Stimulated activated CD4-positive, alpha-beta T cell treated with anti-CD3 and anti-CD28 coated beads, TNF-alpha, amount 100 ng/mL, for 1 hour (primary cell): ENCODE results near the gene BFSP2.
A peak's percentile ranks its signal among the peaks of the same experiment; 100 is the strongest.
"Not testable (repeated sequence)": the region's sequence is repeated elsewhere in the genome, so short reads cannot be mapped to it uniquely, and the experiment has no call there.

Experiments used
- DNase-seq, 3 donors: peaks; one replicate each; pipeline ENCODE4 v3.0.0-alpha.2; 2020; ENCODE audit warnings: low read depth in 3 of 3, low spot score in 1 of 3

Gene BFSP2

GRCh38 chr3:133477487-133477886 lies 77.6 kb downstream of the BFSP2 start:
- no peak for DNase-seq

DNA sequence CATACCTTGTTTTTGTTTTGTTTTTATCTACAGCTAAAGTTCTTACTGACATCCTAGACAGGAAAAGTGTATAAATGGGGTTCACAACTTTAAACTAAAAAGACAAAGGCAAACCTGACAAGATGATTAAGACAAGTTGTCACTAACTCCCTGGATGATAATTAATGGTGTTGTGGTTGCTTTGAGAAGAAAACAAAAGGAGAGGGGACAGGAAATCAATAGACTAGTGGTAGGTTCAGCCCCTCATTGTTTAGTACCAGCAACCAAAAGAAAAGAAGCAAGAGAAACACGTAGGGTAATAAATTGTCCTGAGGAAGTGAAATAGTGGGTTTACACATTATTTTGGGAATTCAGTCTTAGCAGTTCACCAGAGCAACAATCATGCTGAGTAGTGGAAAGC lies 78.8 kb downstream of the BFSP2 start:
- no peak for DNase-seq

- no peak for DNase-seq
Observed at GRCh38 chr3:133479401-133479800, 79.5 kb downstream of the BFSP2 start.

GRCh38 chr3:133479895-133480669 lies 80.2 kb downstream of the BFSP2 start:
- DNase-seq, result no peak

DNA sequence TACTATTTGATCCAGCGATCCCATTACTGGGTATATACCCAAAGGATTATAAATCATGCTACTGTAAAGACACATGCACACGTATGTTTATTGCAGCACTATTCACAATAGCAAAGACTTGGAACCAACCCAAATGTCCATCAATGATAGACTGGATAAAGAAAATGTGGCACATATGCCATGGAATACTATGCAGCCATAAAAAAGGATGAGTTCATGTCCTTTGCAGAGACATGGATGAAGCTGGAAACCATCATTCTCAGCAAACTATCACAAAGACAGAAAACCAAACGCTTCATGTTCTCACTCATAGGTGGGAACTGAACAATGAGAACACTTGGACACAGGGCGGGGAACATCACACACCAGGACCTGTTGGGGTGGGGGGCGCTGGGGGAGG lies 82.6 kb downstream of the BFSP2 start:
- DNase-seq, result not testable (repeated sequence)

DNA sequence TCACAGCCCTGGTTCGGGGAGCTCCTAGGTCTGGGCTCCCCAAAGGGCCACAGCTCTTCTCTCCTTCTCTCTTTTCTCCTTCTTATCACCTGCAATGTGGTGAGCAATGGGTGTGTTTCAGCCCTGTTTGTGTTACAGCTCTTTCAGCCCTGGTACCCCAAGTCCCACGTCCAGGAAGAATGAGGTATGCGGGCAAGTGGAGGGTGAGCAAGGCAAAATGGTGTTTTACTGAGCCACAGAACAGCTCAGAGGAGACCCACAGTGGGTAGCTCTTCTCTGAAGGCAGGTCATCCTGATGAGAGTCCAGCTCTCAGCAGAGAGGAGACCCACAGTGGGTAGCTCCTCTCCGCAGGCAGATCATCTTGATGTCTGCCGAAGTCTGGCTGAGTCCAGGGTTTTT lies 86.8 kb downstream of the BFSP2 start:
- no peak for DNase-seq

DNA sequence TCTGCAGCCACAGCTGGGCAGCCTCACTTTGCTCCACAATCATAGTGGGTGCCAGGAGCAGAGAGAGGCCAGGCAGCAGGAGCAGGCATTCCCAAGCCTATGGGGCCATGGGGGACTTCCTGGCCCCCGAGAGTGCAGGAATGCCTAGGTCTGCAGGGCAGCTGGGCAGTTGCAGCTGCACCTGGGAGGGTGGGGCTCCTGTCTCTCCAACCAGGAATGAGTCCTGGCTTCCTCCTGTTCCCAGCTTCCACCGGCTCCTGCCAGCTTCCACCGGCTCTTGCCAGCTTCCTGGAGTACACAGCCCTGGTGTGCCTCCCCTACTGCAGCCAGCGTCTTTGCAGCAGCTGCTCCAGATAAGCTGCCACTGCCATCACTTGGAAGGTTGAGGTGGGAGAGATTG lies 87.3 kb downstream of the BFSP2 start:
- DNase-seq, result no peak

DNA sequence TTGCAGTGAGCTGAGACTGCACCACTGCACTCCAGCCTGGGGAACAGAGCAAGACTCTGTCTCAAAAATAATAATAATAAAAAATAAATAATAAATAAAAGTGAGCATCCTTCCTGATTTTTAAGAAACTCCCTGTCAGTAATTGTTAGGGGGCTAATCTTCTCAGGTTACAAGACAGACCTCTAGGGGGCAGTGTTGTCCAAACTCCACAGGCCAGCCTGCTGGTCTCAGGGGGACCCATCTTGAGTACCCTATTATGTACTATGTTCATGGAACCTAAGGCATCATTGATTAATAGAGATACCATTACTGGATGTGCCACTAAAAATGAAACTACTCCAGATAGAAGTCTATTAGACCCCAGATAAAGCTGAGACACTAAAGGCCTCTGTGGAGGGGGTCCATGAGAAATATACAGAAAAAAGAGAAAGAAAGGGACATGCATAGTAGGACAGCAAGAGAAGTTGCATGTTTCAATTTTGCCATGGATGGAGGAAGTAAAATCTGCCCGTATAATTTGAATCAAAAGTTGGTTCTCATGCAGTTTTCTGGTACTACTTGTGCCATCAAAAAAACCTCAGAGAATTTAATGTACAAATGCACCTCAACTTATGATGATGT lies 88.2 kb downstream of the BFSP2 start:
- DNase-seq, result peak; percentile 18 to 35 (median 25)

GRCh38 chr3:133488785-133489367 lies 89.0 kb downstream of the BFSP2 start:
- no peak for DNase-seq

DNA sequence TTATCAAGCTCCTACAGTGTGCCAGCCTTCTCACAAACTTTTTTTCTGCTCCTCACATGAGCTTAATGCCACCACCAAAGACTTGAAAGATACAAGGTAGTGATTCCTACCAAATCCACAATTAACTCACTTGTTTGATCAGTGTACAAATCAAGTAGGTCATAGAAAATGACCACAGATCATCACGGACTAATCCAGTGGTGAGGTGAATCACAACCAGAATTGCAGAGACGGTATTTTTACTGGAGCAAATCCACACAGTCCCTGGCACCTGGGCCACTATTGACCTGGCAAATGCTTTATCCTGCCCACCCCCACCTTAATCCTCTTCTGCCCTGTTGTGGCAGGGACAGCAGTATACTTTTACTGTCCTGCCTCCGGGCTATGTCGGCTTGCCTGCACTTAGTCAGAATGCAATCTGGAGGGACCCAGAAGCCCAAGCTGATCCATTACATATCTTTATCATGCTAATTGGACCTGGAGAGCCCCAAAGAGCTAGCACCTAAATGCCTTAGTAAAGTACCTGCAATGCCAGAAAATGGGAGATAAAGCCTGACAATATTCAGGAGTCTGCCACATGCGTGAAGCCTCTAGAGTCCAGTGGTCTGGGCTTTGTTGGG lies 89.7 kb downstream of the BFSP2 start:
- DNase-seq, result no peak

DNA sequence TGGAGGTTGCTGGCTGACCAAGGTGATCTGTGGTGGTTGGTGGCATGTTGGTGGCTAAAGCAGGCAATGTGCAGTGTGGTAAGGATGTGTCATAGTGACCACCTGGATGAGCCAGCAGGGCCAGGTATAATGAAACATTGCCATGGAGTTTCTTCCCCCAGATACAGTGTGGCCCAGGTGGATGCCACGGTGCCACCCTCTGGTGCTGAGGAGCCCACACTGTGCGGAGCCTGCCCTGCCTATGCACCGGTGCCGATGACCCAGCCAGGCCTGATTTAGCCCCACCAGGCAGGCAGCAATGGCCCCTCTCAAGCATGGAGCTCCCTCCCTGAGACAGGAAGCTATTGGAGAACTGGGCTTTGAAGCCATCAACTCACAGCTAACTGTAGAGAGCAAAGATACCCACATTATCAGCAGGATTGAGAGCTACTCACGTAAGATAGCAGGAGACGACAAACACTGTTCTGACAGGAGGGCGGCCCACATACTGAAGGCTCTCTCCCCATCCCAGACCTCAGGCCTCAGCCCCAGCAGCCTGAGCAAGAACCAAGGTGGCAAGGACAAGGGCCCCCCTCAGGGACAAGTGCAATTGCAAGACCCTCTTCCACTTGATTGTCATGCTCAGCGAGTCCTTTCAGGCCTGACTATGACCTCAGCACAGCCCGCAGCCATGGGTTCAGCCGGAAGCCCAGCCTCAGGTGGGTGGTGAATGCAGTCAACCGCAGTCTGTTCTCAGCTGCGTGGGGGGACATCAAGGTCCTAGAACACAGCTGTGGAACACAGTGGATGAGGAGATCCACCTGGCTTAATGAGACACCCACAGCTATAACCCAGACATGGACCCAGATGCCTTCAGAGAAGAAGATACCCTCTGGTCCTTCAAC lies 90.9 kb downstream of the BFSP2 start:
- DNase-seq, result peak in 2 of 3 donors; percentile 19 to 41

GRCh38 chr3:133491481-133492059 lies 91.7 kb downstream of the BFSP2 start:
- no peak for DNase-seq

DNA sequence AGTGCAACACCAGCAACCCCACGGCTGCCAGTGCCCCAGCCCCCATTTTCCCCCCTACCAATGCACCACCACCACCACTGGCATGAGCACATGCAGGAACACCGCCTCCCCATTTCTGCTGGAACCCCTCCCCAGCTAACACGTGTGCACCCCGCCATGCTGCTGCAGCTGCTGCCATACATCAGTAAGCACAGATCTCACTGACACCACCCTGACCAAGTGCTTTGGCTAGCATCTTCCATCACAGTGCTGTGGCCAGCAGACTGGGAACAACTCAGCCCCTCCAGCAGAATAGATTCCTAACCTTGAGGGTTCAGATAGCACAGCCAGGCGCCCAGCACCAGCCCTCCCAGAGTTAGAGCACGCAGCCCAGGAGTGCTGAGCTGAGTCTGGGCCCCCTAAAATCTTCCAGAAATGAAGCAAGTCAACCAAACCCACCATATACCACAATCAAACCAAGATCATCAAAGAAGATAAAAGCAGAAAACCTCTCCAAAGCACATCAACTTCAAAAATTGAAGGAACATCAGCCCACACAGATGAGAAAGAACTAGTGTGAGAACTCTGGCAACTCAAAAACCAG lies 92.4 kb downstream of the BFSP2 start:
- DNase-seq, result no peak

- DNase-seq, result no peak
Observed at GRCh38 chr3:133494469-133494868, 94.6 kb downstream of the BFSP2 start.

GRCh38 chr3:133502542-133502941 lies 102.7 kb downstream of the BFSP2 start:
- not testable (repeated sequence) for DNase-seq

- no peak for DNase-seq
Observed at GRCh38 chr3:133503409-133503808, 103.6 kb downstream of the BFSP2 start.

GRCh38 chr3:133504736-133505135 lies 104.9 kb downstream of the BFSP2 start:
- no peak for DNase-seq

GRCh38 chr3:133505813-133506212 lies 106.0 kb downstream of the BFSP2 start:
- no peak for DNase-seq

DNA sequence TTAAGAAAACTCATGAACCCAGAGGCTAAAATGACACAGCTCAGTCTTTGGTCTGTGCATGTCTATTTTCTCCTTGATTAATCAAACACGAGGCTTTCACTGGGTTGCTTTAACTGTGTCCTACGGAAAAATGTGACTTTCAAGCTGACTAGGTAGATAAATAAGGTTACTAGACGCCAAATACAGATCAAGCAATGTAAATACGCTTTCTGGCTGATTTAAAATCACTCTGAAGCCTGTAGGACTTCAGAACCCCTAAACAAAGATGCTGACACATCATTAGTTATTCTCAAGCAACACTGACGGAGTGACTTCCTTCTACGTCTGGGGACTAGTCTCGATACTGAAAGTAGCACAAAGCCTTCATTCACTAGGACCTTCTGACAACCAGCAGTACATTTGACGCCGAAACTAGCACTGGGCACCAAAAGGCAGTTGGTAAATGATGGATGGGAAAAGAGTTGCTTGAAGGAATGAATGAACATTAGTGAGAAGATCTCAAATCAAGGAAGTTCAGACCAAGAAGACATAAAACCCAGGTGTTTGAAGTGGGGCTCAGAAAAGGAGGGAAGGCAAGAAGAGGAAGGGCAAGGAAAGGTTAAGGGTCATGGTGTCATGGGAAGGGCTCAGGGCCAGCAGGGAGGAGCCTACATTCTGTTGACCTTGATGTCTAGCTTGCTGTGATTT lies 106.5 kb downstream of the BFSP2 start:
- no peak for DNase-seq

DNA sequence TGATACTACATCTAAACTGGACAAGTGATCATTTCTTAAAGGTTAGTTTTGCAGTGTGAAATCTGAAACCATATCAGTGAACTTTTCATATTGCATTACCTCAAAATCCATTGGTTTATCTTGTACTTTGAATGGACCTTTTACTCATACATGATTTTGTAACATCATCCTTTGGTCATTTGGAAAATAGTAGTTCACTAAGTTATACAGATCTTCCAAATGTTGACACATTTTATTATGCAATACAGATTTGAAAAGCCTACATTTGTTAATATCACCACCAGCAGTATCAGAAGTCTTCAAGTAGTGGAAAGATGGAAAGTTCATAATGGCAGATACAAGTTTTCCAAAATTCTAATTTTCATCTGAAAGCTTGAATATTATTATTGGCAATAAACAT lies 109.6 kb downstream of the BFSP2 start:
- DNase-seq, result no peak
